Adrenal gland (tissue), 12 donors: ENCODE measurements around the gene FAHD1. TPM values are rescaled to one million over a fixed set of nuclear protein-coding genes. Genes with fewer than 3 reads are reported as not detected.

Experiments used
- DNase-seq, 7 donors: peaks; one replicate each; pipeline ENCODE4 v3.0.0-alpha.2; 2019 to 2020
- H3K27ac ChIP-seq, 5 donors: fragments of 200-600 bp; sonication (generic) in 4 of 5; 1 replicate in 3 of 5; 2 replicates in 2 of 5; pipeline versions ENCODE4 v1.5.1 to v1.8.0; 2016 to 2020; ENCODE audit warnings: mild to moderate bottlenecking in 1 of 5
- H3K27me3 ChIP-seq: fragments of 200-600 bp; 2 replicates; pipeline ENCODE4 v1.8.0; 2021
- H3K36me3 ChIP-seq, 2 donors: fragments of 200-600 bp; replicated peaks in 1 of 2; 1 replicate in 1 of 2; 2 replicates in 1 of 2; pipeline versions ENCODE4 v1.5.1 to v1.8.0; 2018 to 2022
- H3K4me1 ChIP-seq, 2 donors: fragments of 200-600 bp; replicated peaks in 1 of 2; 1 replicate in 1 of 2; 2 replicates in 1 of 2; pipeline versions ENCODE4 v1.5.1 to v1.8.0; 2018 to 2021
- H3K4me3 ChIP-seq, 4 donors: fragments of 200-600 bp; sonication (generic) in 3 of 4; one replicate each; pipeline ENCODE4 v1.5.1; 2016 to 2018
- H3K9me3 ChIP-seq, 3 donors: fragments of 200-600 bp; sonication (generic) in 1 of 3; replicated peaks in 1 of 3; 1 replicate in 2 of 3; 2 replicates in 1 of 3; pipeline versions ENCODE4 v1.5.1 to v1.8.0; 2016 to 2021
- POLR2A ChIP-seq, 2 donors: fragments of 450-650 bp; IDR thresholded peaks; one replicate each; pipeline ENCODE4 v1.6.1; 2017; ENCODE audit warnings: antibody characterized with exemption in 2 of 2, mild to moderate bottlenecking in 2 of 2, moderate library complexity in 1 of 2
- WGBS, 4 donors: extraction: QIAGEN DNeasy Blood & Tissue Kit in 2 of 4; methylation state at CpG; one replicate each; pipeline versions ENCODE4 v1.1.5 to v1.1.7; 2013 to 2017; 5-methylcytosine and 5-hydroxymethylcytosine counted together
- intact Hi-C, 2 donors: fragments of 100-400 bp; cut with DNase I; formaldehyde crosslinking; loops; one replicate each; pipeline versions ENCODE4 v1.14.1 to v1.15.0; 2022 to 2023
- polyA plus RNA-seq, 3 donors: library from polyadenylated mRNA; stranded (reverse); fragments of 200-250 nt in 2 of 3; fragments of 350-450 nt in 1 of 3; fragmentation: Illumina TruSeq in 1 of 3; extraction: RNeasy Lipid Tissue Mini Kit (QIAGEN cat#74804) in 1 of 3; gene quantifications; one replicate each; pipeline ENCODE4 v1.2.3, GENCODE V29; 2013 to 2014
- total RNA-seq, 9 donors: library from RNA; depleted of rRNA in 4 of 9; stranded (reverse); fragments of >200 nt in 4 of 9; fragments of 120-200 nt in 1 of 9; fragmentation: NEBNext Ultra II Directional in 1 of 9; extraction: Animal tissue kit (Norgen Biotek cat#: 25700) in 1 of 9; gene quantifications; one replicate each; pipeline versions ENCODE4 v1.1.0 to v1.2.4, GENCODE V29; 2013 to 2023
- TF ChIP-seq, protein P1 (sequence below), 6 experiments: fragments of 450-650 bp in 4 of 6; fragments of 200-600 bp in 2 of 6; sonication (generic) in 1 of 6; IDR thresholded peaks; 1 replicate in 5 of 6; 2 replicates in 1 of 6; pipeline versions ENCODE4 v1.5.1 to v1.8.0; 2016 to 2021; ENCODE audit warnings: antibody characterized with exemption in 6 of 6, mild to moderate bottlenecking in 2 of 6, moderate library complexity in 1 of 6
- donor health status: healthy with polysubstance abuse.
- donor health status: Bipolar disorder and iron deficiency.
- donor health status: DM: yes; HTN: yes; CAD: no.
- donor health status: DM: no; HTN: no; CAD: no.
- donor health status: DM: no; HTN: no; CAD: no.
- donor health status: DM: yes; HTN: yes; CAD: no.

Gene FAHD1
- total and polyA plus RNA-seq, 12 donors = 15.2 to 140 (median 51.1) TPM

GRCh38 chr16:1778200-1779179, 48.5 kb upstream of the FAHD1 start:
- 76 to 85% (median 82%) methylated on average over 3 to 34 of the region's 34 CpGs for WGBS, 4 donors
- H3K4me1 ChIP-seq = peaks cover 37 to 40% of the 10 kb centered on the region in 2 donors

GRCh38 chr16:1779234-1779701, 47.7 kb upstream of the FAHD1 start:
- Histone ChIP-seq H3K4me3 (no peak overlapping the region), H3K36me3 (peaks cover 0 to 44% of the 10 kb centered on the region in 2 donors), H3K9me3 (no peaks in the 10 kb centered on the region), H3K27ac (peak overlapping the region in 4 of 5 donors; percentile 70 to 95 (median 84)), H3K4me1 (peaks cover 30 to 33% of the 10 kb centered on the region in 2 donors), H3K27me3 (no peaks in the 10 kb centered on the region)
- intact Hi-C loops = no loop called here
- TF ChIP-seq, protein P1, sequence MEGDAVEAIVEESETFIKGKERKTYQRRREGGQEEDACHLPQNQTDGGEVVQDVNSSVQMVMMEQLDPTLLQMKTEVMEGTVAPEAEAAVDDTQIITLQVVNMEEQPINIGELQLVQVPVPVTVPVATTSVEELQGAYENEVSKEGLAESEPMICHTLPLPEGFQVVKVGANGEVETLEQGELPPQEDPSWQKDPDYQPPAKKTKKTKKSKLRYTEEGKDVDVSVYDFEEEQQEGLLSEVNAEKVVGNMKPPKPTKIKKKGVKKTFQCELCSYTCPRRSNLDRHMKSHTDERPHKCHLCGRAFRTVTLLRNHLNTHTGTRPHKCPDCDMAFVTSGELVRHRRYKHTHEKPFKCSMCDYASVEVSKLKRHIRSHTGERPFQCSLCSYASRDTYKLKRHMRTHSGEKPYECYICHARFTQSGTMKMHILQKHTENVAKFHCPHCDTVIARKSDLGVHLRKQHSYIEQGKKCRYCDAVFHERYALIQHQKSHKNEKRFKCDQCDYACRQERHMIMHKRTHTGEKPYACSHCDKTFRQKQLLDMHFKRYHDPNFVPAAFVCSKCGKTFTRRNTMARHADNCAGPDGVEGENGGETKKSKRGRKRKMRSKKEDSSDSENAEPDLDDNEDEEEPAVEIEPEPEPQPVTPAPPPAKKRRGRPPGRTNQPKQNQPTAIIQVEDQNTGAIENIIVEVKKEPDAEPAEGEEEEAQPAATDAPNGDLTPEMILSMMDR (IDR thresholded peaks at IDR 0.05) = no peak
- TF ChIP-seq POLR2A (IDR thresholded peaks at IDR 0.05) = no peak
- peak in 1 of 7 donors; percentile 31 for DNase-seq
- WGBS, 4 donors = 45 to 85% (median 77%) methylated on average over 2 to 8 of the region's 8 CpGs

More at GRCh38 chr16:1778200-1779179, 48.5 kb upstream of the FAHD1 start:
- TF ChIP-seq POLR2A (IDR thresholded peaks at IDR 0.05) = no peak
- TF ChIP-seq, protein P1 (IDR thresholded peaks at IDR 0.05) = no peak
- intact Hi-C loops = no loop called here
- Histone ChIP-seq H3K9me3 (no peaks in the 10 kb centered on the region), H3K36me3 (peaks cover 0 to 44% of the 10 kb centered on the region in 2 donors), H3K27me3 (no peaks in the 10 kb centered on the region), H3K27ac (peak overlapping the region in 4 of 5 donors; percentile 70 to 95 (median 84)), H3K4me3 (no peak overlapping the region)
- DNase-seq = no peak

- Histone ChIP-seq H3K27ac (peak overlapping the region; percentile 30 to 95 (median 83)), H3K36me3 (peaks cover 0 to 44% of the 10 kb centered on the region in 2 donors), H3K4me1 (peaks cover 23 to 26% of the 10 kb centered on the region in 2 donors), H3K27me3 (no peaks in the 10 kb centered on the region), H3K4me3 (no peak overlapping the region), H3K9me3 (no peaks in the 10 kb centered on the region)
- peak; percentile 62 to 92 (median 86) for DNase-seq
- peak in 1 of 2 donors; percentile 49 for TF ChIP-seq POLR2A (IDR thresholded peaks at IDR 0.05)
- TF ChIP-seq, protein P1 (IDR thresholded peaks at IDR 0.05) = no peak
- intact Hi-C loops = no loop called here
- 46 to 69% (median 55%) methylated on average over 4 to 27 of the region's 27 CpGs for whole genome bisulfite sequencing, 4 donors
These were observed 47.0 kb upstream of the FAHD1 start for GRCh38 chr16:1779741-1780676.
